Measurements from ENCODE around the gene JUP. TPM values are rescaled to one million over a fixed set of nuclear protein-coding genes. Genes with fewer than 3 reads are reported as not detected.

The JUP gene
- total and polyA plus RNA-seq, 2 of the 13 experiments (the other 11 are each of a cell fraction or from before 2014, with no cell fraction given): 12.1 to 20.6 TPM

- no peak for TF ChIP-seq ZNF660 (CRISPR knock-in tag; IDR thresholded peaks at IDR 0.05; ENCODE audit: borderline replicate concordance, low read depth)
- TF ChIP-seq ZBTB8A (CRISPR knock-in tag; IDR thresholded peaks at IDR 0.05; ENCODE audit: borderline replicate concordance, low read depth): no peak
- no peak for TF ChIP-seq U2AF1 (optimal IDR thresholded peaks at IDR 0.05; ENCODE audit: low read depth, low read length)
- no peak for TF ChIP-seq ARID2 (CRISPR knock-in tag; IDR thresholded peaks at IDR 0.05; ENCODE audit: borderline replicate concordance)
- TF ChIP-seq FOXP4 (CRISPR knock-in tag; IDR thresholded peaks at IDR 0.05): no peak
- TF ChIP-seq PRDM10 (CRISPR knock-in tag; IDR thresholded peaks at IDR 0.05; ENCODE audit: low read depth): peak; percentile 54; the same call in 1 of the 2 replicates
- TF ChIP-seq ZBTB38 (CRISPR knock-in tag; IDR thresholded peaks at IDR 0.05): peak; percentile 66; the same call in 1 of the 2 replicates
- peak; percentile 33; the same call in 1 of the 2 replicates for TF ChIP-seq KAT7 (CRISPR knock-in tag; IDR thresholded peaks at IDR 0.05; ENCODE audit: borderline replicate concordance)
- no peak for TF ChIP-seq ZNF562 (CRISPR knock-in tag; IDR thresholded peaks at IDR 0.05; ENCODE audit: borderline replicate concordance)
- TF ChIP-seq ZNF30 (CRISPR knock-in tag; IDR thresholded peaks at IDR 0.05): no peak
- 0 out of 2 replicates have a peak, but pooled peaks have one; percentile 64 for TF ChIP-seq ZKSCAN1 (IDR thresholded peaks at IDR 0.05; ENCODE audit: low read length)
- TF ChIP-seq SYNCRIP (IDR thresholded peaks at IDR 0.05; ENCODE audit: insufficient read depth, low read depth, low read length): no peak
- 0 out of 2 replicates have a peak, but pooled peaks have one; percentile 26 for TF ChIP-seq PHF20 (CRISPR knock-in tag; IDR thresholded peaks at IDR 0.05)
- TF ChIP-seq SNAPC2 (CRISPR knock-in tag; IDR thresholded peaks at IDR 0.05): no peak
- no peak for TF ChIP-seq ZNF713 (CRISPR knock-in tag; IDR thresholded peaks at IDR 0.05)
- no peak for TF ChIP-seq FOXJ3 (CRISPR knock-in tag; IDR thresholded peaks at IDR 0.05; ENCODE audit: borderline replicate concordance)
- TF ChIP-seq IRX3 (CRISPR knock-in tag; IDR thresholded peaks at IDR 0.05; ENCODE audit: borderline replicate concordance, low read depth): no peak
- TF ChIP-seq NFIB (CRISPR knock-in tag; IDR thresholded peaks at IDR 0.05; ENCODE audit: borderline replicate concordance): no peak
- no peak for TF ChIP-seq TEF (CRISPR knock-in tag; IDR thresholded peaks at IDR 0.05)
- TF ChIP-seq NR1H2 (CRISPR knock-in tag; IDR thresholded peaks at IDR 0.05; ENCODE audit: borderline replicate concordance, low read depth): no peak
- no peak for TF ChIP-seq TCF7 (IDR thresholded peaks at IDR 0.05; ENCODE audit: low read depth)
Observed at GRCh38 chr17:41738077-41738800, 48.3 kb downstream of the JUP start (continued).
